ENCODE data around the gene CA5B. TPM values are rescaled to one million over a fixed set of nuclear protein-coding genes. Genes with fewer than 3 reads are reported as not detected.
"Not testable (repeated sequence)": the region's sequence is repeated elsewhere in the genome, so short reads cannot be mapped to it uniquely, and the experiment has no call there.

Gene CA5B
- total RNA-seq, 2 donors from 2014 or later, result 29.1 to 32.1 TPM

GRCh38 chrX:15750611-15751154, 12.6 kb downstream of the CA5B start:
- H3K9me3 ChIP-seq, result no peaks in the 10 kb centered on the region
- H3K4me1 ChIP-seq (ENCODE audit: control insufficient read depth in 1 of 2, low read depth in 2 of 2), result peaks cover 15 to 30% of the 10 kb centered on the region in 2 donors
- DNase-seq (ENCODE audit: low spot score) (no peak), ATAC-seq (ENCODE audit: insufficient number of reproducible peaks, low FRiP score, low read depth) (no peak)
- H3K4me3 ChIP-seq, result peak overlapping the region; percentile 41
- TF ChIP-seq CTCF (IDR thresholded peaks at IDR 0.05), result no peak
- H3K27ac ChIP-seq, result peak overlapping the region; percentile 77 to 84
- H3K36me3 ChIP-seq, result no peaks in the 10 kb centered on the region
- H3K27me3 ChIP-seq (replicated peaks; ENCODE audit: insufficient read depth), result no peaks in the 10 kb centered on the region

GRCh38 chrX:15751155-15751819, 13.2 kb downstream of the CA5B start:
- peak; percentile 63 for ATAC-seq (ENCODE audit: insufficient number of reproducible peaks, low FRiP score, low read depth)
- H3K9me3 ChIP-seq, result no peaks in the 10 kb centered on the region
- H3K36me3 ChIP-seq, result no peaks in the 10 kb centered on the region
- H3K27me3 ChIP-seq (replicated peaks; ENCODE audit: insufficient read depth), result no peaks in the 10 kb centered on the region
- H3K4me3 ChIP-seq, result no peak overlapping the region
- peaks cover 15 to 30% of the 10 kb centered on the region in 2 donors for H3K4me1 ChIP-seq (ENCODE audit: control insufficient read depth in 1 of 2, low read depth in 2 of 2)
- no peak for DNase-seq (ENCODE audit: low spot score)
- no peak for TF ChIP-seq CTCF (IDR thresholded peaks at IDR 0.05)
- peak overlapping the region; percentile 77 to 84 for H3K27ac ChIP-seq

GRCh38 chrX:15755091-15755490, 17.0 kb downstream of the CA5B start:
- H3K27ac ChIP-seq, result no peak overlapping the region
- TF ChIP-seq CTCF (IDR thresholded peaks at IDR 0.05), result no peak
- H3K4me3 ChIP-seq, result no peak overlapping the region
- ATAC-seq (ENCODE audit: insufficient number of reproducible peaks, low FRiP score, low read depth) (no peak), DNase-seq (ENCODE audit: low spot score) (no peak)
- no peaks in the 10 kb centered on the region for H3K9me3 ChIP-seq
- H3K27me3 ChIP-seq (replicated peaks; ENCODE audit: insufficient read depth), result no peaks in the 10 kb centered on the region
- no peaks in the 10 kb centered on the region for H3K36me3 ChIP-seq
- H3K4me1 ChIP-seq (ENCODE audit: control insufficient read depth in 1 of 2, low read depth in 2 of 2), result peaks cover 10 to 20% of the 10 kb centered on the region in 2 donors

GRCh38 chrX:15758140-15758539, 20.1 kb downstream of the CA5B start:
- H3K9me3 ChIP-seq, result no peaks in the 10 kb centered on the region
- no peak overlapping the region for H3K27ac ChIP-seq
- no peaks in the 10 kb centered on the region for H3K4me1 ChIP-seq (ENCODE audit: control insufficient read depth in 1 of 2, low read depth in 2 of 2)
- DNase-seq (ENCODE audit: low spot score) (no peak), ATAC-seq (ENCODE audit: insufficient number of reproducible peaks, low FRiP score, low read depth) (no peak)
- H3K27me3 ChIP-seq (replicated peaks; ENCODE audit: insufficient read depth), result no peaks in the 10 kb centered on the region
- TF ChIP-seq CTCF (IDR thresholded peaks at IDR 0.05), result no peak
- no peak overlapping the region for H3K4me3 ChIP-seq
- H3K36me3 ChIP-seq, result no peaks in the 10 kb centered on the region

GRCh38 chrX:15759886-15760285, 21.8 kb downstream of the CA5B start:
- H3K4me3 ChIP-seq; ATAC-seq (ENCODE audit: insufficient number of reproducible peaks, low FRiP score, low read depth); DNase-seq (ENCODE audit: low spot score); H3K9me3 ChIP-seq; H3K27me3 ChIP-seq (replicated peaks; ENCODE audit: insufficient read depth); H3K27ac ChIP-seq; H3K4me1 ChIP-seq (ENCODE audit: control insufficient read depth in 1 of 2, low read depth in 2 of 2); H3K36me3 ChIP-seq: not testable (repeated sequence)

Data from thoracic aorta (tissue), 2 donors.